Measurements from ENCODE around the gene RECK. TPM values are rescaled to one million over a fixed set of nuclear protein-coding genes. Genes with fewer than 3 reads are reported as not detected.
A peak's percentile ranks its signal among the peaks of the same experiment; 100 is the strongest.

The RECK gene
- total RNA-seq, 1 experiment from 2014 or later: 5.0 TPM

- Histone ChIP-seq H4K20me1 (ENCODE audit: low read length) (no peaks in the 10 kb centered on the region), H3K36me3 (ENCODE audit: low read depth, low read length) (no peaks in the 10 kb centered on the region), H3K27ac (ENCODE audit: low read length) (no peak overlapping the region), H3K4me2 (ENCODE audit: low read length) (no peak overlapping the region), H2AFZ (ENCODE audit: low read length) (no peak overlapping the region), H3K27me3 (ENCODE audit: low read length) (no peaks in the 10 kb centered on the region), H3K9me2 (replicated peaks; ENCODE audit: low read length) (no peaks in the 10 kb centered on the region), H3K4me3 (ENCODE audit: low read length) (no peak overlapping the region), H3K9ac (ENCODE audit: low read length) (no peak overlapping the region), H3K79me2 (ENCODE audit: low read length) (no peaks in the 10 kb centered on the region), H3F3A (ENCODE audit: low read length, unreplicated experiment) (no peaks in the 10 kb centered on the region), H3K4me1 (ENCODE audit: insufficient read depth, low read length) (no peaks in the 10 kb centered on the region), H3K9me3 (ENCODE audit: low read length) (no peaks in the 10 kb centered on the region)
- CTCF ChIA-PET: no interaction called here
- DNase-seq: no peak
- POLR2A ChIA-PET (ENCODE audit: unreplicated experiment): no interaction called here
- TF ChIP-seq CTCF (conservative IDR thresholded peaks at IDR 0.05; ENCODE audit: low read depth, low read length) (no peak), EZH2 (IDR thresholded peaks at IDR 0.05; ENCODE audit: low read length, unreplicated experiment) (no peak), EZH2phosphoT487 (IDR thresholded peaks at IDR 0.05; ENCODE audit: borderline replicate concordance, low read length) (no peak)
- no peak for ATAC-seq
- no TSS peak for BruUV-seq (replicated peaks)
- intact Hi-C loops (cut with micrococcal nuclease): no loop called here
Measured at GRCh38 chr9:36109071-36109470, 72.4 kb downstream of the RECK start.

- intact Hi-C loops (cut with micrococcal nuclease): loop anchor here (5.0 kb wide), 1 partner anchor 103 kb away; no protein-coding TSS in a partner anchor
- no peaks in the 10 kb centered on the region for H3K9me3 ChIP-seq (ENCODE audit: low read length)
- no peaks in the 10 kb centered on the region for H3F3A ChIP-seq (ENCODE audit: low read length, unreplicated experiment)
- CTCF ChIA-PET: interaction anchor here (0.5 kb wide), 1 partner anchor 102 kb away, joined by 12 read pairs; no protein-coding TSS in a partner anchor
- H3K36me3 ChIP-seq (ENCODE audit: low read depth, low read length): no peaks in the 10 kb centered on the region
- no peak overlapping the region for H3K4me2 ChIP-seq (ENCODE audit: low read length)
- H3K9ac ChIP-seq (ENCODE audit: low read length): no peak overlapping the region
- DNase-seq (peak; percentile 11), ATAC-seq (no peak)
- H3K4me1 ChIP-seq (ENCODE audit: insufficient read depth, low read length): no peaks in the 10 kb centered on the region
- no peaks in the 10 kb centered on the region for H3K9me2 ChIP-seq (replicated peaks; ENCODE audit: low read length)
- no peaks in the 10 kb centered on the region for H4K20me1 ChIP-seq (ENCODE audit: low read length)
- no peak overlapping the region for H3K27ac ChIP-seq (ENCODE audit: low read length)
- H3K27me3 ChIP-seq (ENCODE audit: low read length): no peaks in the 10 kb centered on the region
- TF ChIP-seq EZH2phosphoT487 (IDR thresholded peaks at IDR 0.05; ENCODE audit: borderline replicate concordance, low read length): no peak
- TF ChIP-seq EZH2 (IDR thresholded peaks at IDR 0.05; ENCODE audit: low read length, unreplicated experiment): no peak
- TF ChIP-seq CTCF (conservative IDR thresholded peaks at IDR 0.05; ENCODE audit: low read depth, low read length): peak; percentile 25; the same call in 1 of the 2 replicates
- H3K79me2 ChIP-seq (ENCODE audit: low read length): no peaks in the 10 kb centered on the region
- BruUV-seq (replicated peaks): no TSS peak
- H2AFZ ChIP-seq (ENCODE audit: low read length): no peak overlapping the region
- POLR2A ChIA-PET (ENCODE audit: unreplicated experiment): no interaction called here
- no peak overlapping the region for H3K4me3 ChIP-seq (ENCODE audit: low read length)
Measured at GRCh38 chr9:36110434-36110833, 73.7 kb downstream of the RECK start.

- ATAC-seq (no peak), DNase-seq (no peak)
- H3K79me2 ChIP-seq (ENCODE audit: low read length): no peaks in the 10 kb centered on the region
- no peaks in the 10 kb centered on the region for H3F3A ChIP-seq (ENCODE audit: low read length, unreplicated experiment)
- H4K20me1 ChIP-seq (ENCODE audit: low read length): no peaks in the 10 kb centered on the region
- no peaks in the 10 kb centered on the region for H3K9me2 ChIP-seq (replicated peaks; ENCODE audit: low read length)
- no peaks in the 10 kb centered on the region for H3K4me1 ChIP-seq (ENCODE audit: insufficient read depth, low read length)
- intact Hi-C loops (cut with micrococcal nuclease): loop anchor here (5.0 kb wide), 1 partner anchor 105 kb away; no protein-coding TSS in a partner anchor
- no peak overlapping the region for H3K4me2 ChIP-seq (ENCODE audit: low read length)
- TF ChIP-seq EZH2 (IDR thresholded peaks at IDR 0.05; ENCODE audit: low read length, unreplicated experiment) (no peak), CTCF (conservative IDR thresholded peaks at IDR 0.05; ENCODE audit: low read depth, low read length) (no peak), EZH2phosphoT487 (IDR thresholded peaks at IDR 0.05; ENCODE audit: borderline replicate concordance, low read length) (no peak)
- no peak overlapping the region for H3K9ac ChIP-seq (ENCODE audit: low read length)
- H3K9me3 ChIP-seq (ENCODE audit: low read length): no peaks in the 10 kb centered on the region
- H3K36me3 ChIP-seq (ENCODE audit: low read depth, low read length): no peaks in the 10 kb centered on the region
- no peak overlapping the region for H2AFZ ChIP-seq (ENCODE audit: low read length)
- H3K27me3 ChIP-seq (ENCODE audit: low read length): no peaks in the 10 kb centered on the region
- POLR2A ChIA-PET (ENCODE audit: unreplicated experiment): no interaction called here
- CTCF ChIA-PET: interaction anchor here (0.6 kb wide), 1 partner anchor 104 kb away, joined by 3 read pairs; no protein-coding TSS in a partner anchor
- no TSS peak for BruUV-seq (replicated peaks)
- no peak overlapping the region for H3K4me3 ChIP-seq (ENCODE audit: low read length)
- H3K27ac ChIP-seq (ENCODE audit: low read length): no peak overlapping the region
Measured at GRCh38 chr9:36112516-36112915, 75.8 kb downstream of the RECK start.

Measured in PC-3 (cell line).